22Rv1 (cell line): ENCODE results near the gene RAB3C.

Source experiments
- CTCF ChIP-seq: fragments of 450-650 bp; IDR thresholded peaks from 2 replicates; pipeline ENCODE4 v1.5.1; 2017; ENCODE audit warnings: mild to moderate bottlenecking
- ZFX ChIP-seq: fragments of 450-650 bp; IDR thresholded peaks from 2 replicates; pipeline ENCODE4 v1.6.1; 2017; ENCODE audit warnings: antibody characterized with exemption, borderline replicate concordance

- no peak for TF ChIP-seq CTCF
- no peak for TF ChIP-seq ZFX
Observed at GRCh38 chr5:58885260-58885659, 302.4 kb downstream of the RAB3C start.
